Epithelial cell of prostate (primary cell): ENCODE measurements around the gene EHBP1.
A peak's percentile ranks its signal among the peaks of the same experiment; 100 is the strongest.
"Not testable (repeated sequence)": the region's sequence is repeated elsewhere in the genome, so short reads cannot be mapped to it uniquely, and the experiment has no call there.

Experiments used
- DNase-seq: peaks from one replicate; pipeline ENCODE4 v3.0.0-alpha.2; 2011; ENCODE audit warnings: low read depth, low spot score
- H3K27ac ChIP-seq: fragments of 450-650 bp; 2 replicates; pipeline ENCODE4 v1.5.1; 2017; ENCODE audit warnings: mild to moderate bottlenecking

Gene EHBP1

GRCh38 chr2:62727876-62728566, 22.5 kb downstream of the EHBP1 start:
- DNase-seq, result no peak
- H3K27ac ChIP-seq, result no peak overlapping the region

GRCh38 chr2:62731275-62731674, 25.8 kb downstream of the EHBP1 start:
- no peak overlapping the region for H3K27ac ChIP-seq

GRCh38 chr2:62732262-62732777, 26.8 kb downstream of the EHBP1 start:
- DNase-seq, result no peak
- no peak overlapping the region for H3K27ac ChIP-seq

More at GRCh38 chr2:62731275-62731674, 25.8 kb downstream of the EHBP1 start:
- DNase-seq, result no peak

- DNase-seq, result no peak
- no peak overlapping the region for H3K27ac ChIP-seq
Observed at GRCh38 chr2:62733546-62733945, 28.0 kb downstream of the EHBP1 start.

- H3K27ac ChIP-seq, result no peak overlapping the region
- no peak for DNase-seq
Observed at GRCh38 chr2:62736899-62737559, 31.5 kb downstream of the EHBP1 start.

GRCh38 chr2:62738981-62739936, 33.7 kb downstream of the EHBP1 start:
- H3K27ac ChIP-seq, result peak overlapping the region; percentile 25

GRCh38 chr2:62740221-62740620, 34.7 kb downstream of the EHBP1 start:
- no peak for DNase-seq
- H3K27ac ChIP-seq, result no peak overlapping the region

More at GRCh38 chr2:62738981-62739936, 33.7 kb downstream of the EHBP1 start:
- DNase-seq, result no peak

GRCh38 chr2:62741127-62741526, 35.6 kb downstream of the EHBP1 start:
- no peak for DNase-seq
- H3K27ac ChIP-seq, result no peak overlapping the region

- H3K27ac ChIP-seq, result no peak overlapping the region
- DNase-seq, result no peak
Observed at GRCh38 chr2:62741954-62742722, 36.6 kb downstream of the EHBP1 start.

- no peak for DNase-seq
- no peak overlapping the region for H3K27ac ChIP-seq
Observed at GRCh38 chr2:62743506-62743905, 38.0 kb downstream of the EHBP1 start.

GRCh38 chr2:62744603-62745002, 39.1 kb downstream of the EHBP1 start:
- DNase-seq, result no peak
- no peak overlapping the region for H3K27ac ChIP-seq

GRCh38 chr2:62745891-62746481, 40.5 kb downstream of the EHBP1 start:
- no peak for DNase-seq
- no peak overlapping the region for H3K27ac ChIP-seq

DNA sequence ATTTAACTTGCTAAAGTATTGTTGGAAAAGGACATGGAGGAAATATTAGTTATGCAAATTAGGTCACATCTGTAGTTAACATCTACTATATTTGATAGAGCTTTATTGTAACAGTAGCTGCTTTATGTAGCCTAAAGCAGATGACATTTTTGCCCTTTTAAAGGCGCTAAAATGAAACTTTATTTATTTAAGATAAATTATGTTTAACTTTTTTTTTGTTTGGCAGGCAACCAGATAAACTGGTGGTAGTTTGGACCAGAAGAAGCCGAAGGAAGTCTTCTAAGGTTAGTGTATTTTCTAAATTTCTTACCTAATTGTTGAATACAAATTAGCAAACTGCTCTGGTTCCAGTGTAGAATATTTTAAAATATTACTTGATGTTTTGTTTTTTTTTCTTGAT, 41.7 kb downstream of the EHBP1 start:
- no peak for DNase-seq
- no peak overlapping the region for H3K27ac ChIP-seq

GRCh38 chr2:62747876-62748275, 42.4 kb downstream of the EHBP1 start:
- DNase-seq, result no peak
- no peak overlapping the region for H3K27ac ChIP-seq

DNA sequence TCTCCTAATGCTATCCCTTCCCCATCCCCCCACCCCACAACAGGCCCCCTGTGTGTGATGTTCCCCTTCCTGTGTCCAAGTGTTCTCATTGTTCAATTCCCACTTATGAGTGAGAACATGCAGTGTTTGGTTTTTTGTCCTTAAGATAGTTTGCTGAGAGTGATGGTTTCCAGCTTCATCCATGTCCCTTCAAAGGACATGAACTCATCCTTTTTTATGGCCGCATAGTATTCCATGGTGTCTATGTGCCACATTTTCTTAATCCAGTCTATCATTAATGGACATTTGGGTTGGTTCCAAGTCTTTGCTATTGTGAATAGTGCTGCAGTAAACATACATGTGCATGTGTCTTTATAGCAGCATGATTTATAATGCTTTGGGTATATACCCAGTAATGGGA, 43.6 kb downstream of the EHBP1 start:
- H3K27ac ChIP-seq, DNase-seq: not testable (repeated sequence)

GRCh38 chr2:62757029-62757428, 51.5 kb downstream of the EHBP1 start:
- H3K27ac ChIP-seq, result no peak overlapping the region
- no peak for DNase-seq

DNA sequence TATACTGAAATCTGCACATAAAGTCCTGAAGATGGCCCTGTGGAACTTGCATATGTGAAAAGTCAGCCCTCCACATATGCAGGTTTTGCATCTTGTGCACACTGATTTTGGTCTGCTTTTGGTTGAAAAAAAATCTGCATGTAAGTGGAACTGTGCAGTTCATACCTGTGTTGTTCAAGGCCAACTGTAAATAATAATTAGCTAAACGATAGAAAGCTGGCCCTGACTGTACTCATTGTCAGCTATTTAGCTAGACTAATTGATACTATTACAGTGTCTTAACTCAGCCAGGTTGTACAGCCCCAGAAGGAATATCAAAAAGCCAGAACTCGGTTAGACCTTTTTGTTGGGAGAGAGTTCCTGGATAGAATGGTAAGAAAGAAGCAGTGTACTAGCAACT, 54.5 kb downstream of the EHBP1 start:
- no peak for DNase-seq
- peak overlapping the region; percentile 31 for H3K27ac ChIP-seq

- peak overlapping the region; percentile 31 for H3K27ac ChIP-seq
- DNase-seq, result no peak
Observed at GRCh38 chr2:62760555-62760954, 55.0 kb downstream of the EHBP1 start.

DNA sequence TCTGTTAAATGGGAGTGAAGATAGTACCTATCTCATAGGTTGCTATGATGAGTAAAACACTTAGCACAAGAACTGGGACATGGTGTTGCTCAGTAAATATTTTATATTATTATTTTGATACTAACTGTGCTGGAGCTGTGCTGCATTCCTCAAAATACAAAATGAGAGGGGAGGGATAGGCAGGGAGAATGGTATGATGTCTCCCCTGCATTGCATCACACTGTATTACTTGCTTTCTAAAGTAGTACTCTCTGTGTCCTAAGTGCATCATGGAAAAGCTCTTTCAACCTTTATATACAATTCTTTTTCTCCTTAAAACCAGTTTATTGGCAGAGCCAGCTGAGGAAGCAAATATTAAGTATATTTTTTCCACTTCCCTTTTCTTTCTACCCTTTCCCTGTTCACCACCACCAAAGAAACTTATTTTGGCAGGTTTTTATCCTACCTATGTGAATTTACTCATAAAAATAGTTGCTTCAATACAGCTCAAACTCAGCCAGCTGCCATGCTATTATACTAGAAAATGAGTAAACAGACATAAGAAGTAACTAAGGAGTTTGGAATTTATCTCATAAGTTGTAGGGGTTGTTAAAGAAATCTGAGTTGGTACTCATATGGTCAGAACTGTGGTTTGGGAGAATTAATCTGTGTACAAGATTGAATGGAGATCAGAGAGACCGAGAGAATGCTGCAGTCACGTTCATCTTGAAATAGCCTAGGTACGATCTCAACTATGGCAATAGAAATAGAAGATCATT, 60.3 kb downstream of the EHBP1 start:
- peak overlapping the region; percentile 1 for H3K27ac ChIP-seq
- no peak for DNase-seq
